IMR-90 (cell line): ENCODE results near the gene MYO5A. TPM values are rescaled to one million over a fixed set of nuclear protein-coding genes. Genes with fewer than 3 reads are reported as not detected.

ENCODE experiments used
- ATAC-seq: fragments of 200-7000 bp; cut with Tn5 transposase; 2 replicates; pipeline ENCODE4 v1.9.1; 2020; ENCODE audit warnings: low read depth, mild to moderate bottlenecking, moderate library complexity
- BruUV-seq: library from RNA; stranded (reverse); fragments of 400-500 nt; replicated peaks from 2 replicates; lab custom pipeline; 2021; lab: Mats Ljungman, UMichigan
- CTCF ChIA-PET: fragments of 300-600 bp; formaldehyde crosslinking; extraction: SDS; loops from one replicate; lab custom pipeline; 2021; ENCODE audit warnings: antibody characterized with exemption; lab: Yijun Ruan, JAX
- POLR2A ChIA-PET: fragments of 300-600 bp; sonication (Branson Sonifier 250); formaldehyde crosslinking; loops from one replicate; lab custom pipeline; 2022; ENCODE audit warnings: antibody characterized with exemption; ENCODE audit not compliant: unreplicated experiment; lab: Charles Lee
- DNase-seq: peaks from one replicate; pipeline ENCODE4 v3.0.0; 2013
- H2AFZ ChIP-seq: replicated peaks from 2 replicates; pipeline ENCODE3; 2013; ENCODE audit warnings: low read length, mild to moderate bottlenecking; ENCODE audit not compliant: poor library complexity
- H2AK5ac ChIP-seq: 2 replicates; pipeline ENCODE4 v1.6.1; 2013; ENCODE audit warnings: low read depth, low read length, inconsistent platforms
- H2AK9ac ChIP-seq: replicated peaks from 2 replicates; pipeline ENCODE3; 2013; ENCODE audit warnings: mild to moderate bottlenecking, low read depth, low read length, moderate library complexity; ENCODE audit not compliant: poor library complexity
- H2BK120ac ChIP-seq: 2 replicates; pipeline ENCODE4 v1.6.1; 2013; ENCODE audit warnings: low read depth, low read length, inconsistent platforms
- H2BK15ac ChIP-seq: 3 replicates; pipeline ENCODE4 v1.6.1; 2013; ENCODE audit warnings: low read depth, low read length, inconsistent platforms
- H2BK20ac ChIP-seq: 2 replicates; pipeline ENCODE4 v1.6.1; 2013; ENCODE audit warnings: low read depth, mild to moderate bottlenecking, inconsistent platforms, low read length, moderate library complexity
- H2BK5ac ChIP-seq: 2 replicates; pipeline ENCODE4 v1.6.1; 2013; ENCODE audit warnings: mild to moderate bottlenecking, low read depth, low read length, inconsistent platforms; ENCODE audit not compliant: poor library complexity, severe bottlenecking
- H3K14ac ChIP-seq: replicated peaks from 2 replicates; pipeline ENCODE4 v1.6.1; 2013; ENCODE audit warnings: low read depth, low read length, inconsistent platforms
- H3K18ac ChIP-seq: 2 replicates; pipeline ENCODE4 v1.6.1; 2013; ENCODE audit warnings: low read depth, low read length, control low read depth
- H3K23ac ChIP-seq: 2 replicates; pipeline ENCODE4 v1.6.1; 2013; ENCODE audit warnings: low read depth, low read length, inconsistent platforms
- H3K27ac ChIP-seq: 2 replicates; pipeline ENCODE4 v1.5.1; 2013; ENCODE audit warnings: mild to moderate bottlenecking, control low read depth, low read length; ENCODE audit not compliant: insufficient read depth
- H3K27me3 ChIP-seq: 2 replicates; pipeline ENCODE4 v1.6.1; 2013; ENCODE audit warnings: low read length; ENCODE audit not compliant: control insufficient read depth, insufficient read depth
- H3K36me3 ChIP-seq: 2 replicates; pipeline ENCODE4 v1.6.1; 2013; ENCODE audit warnings: low read length, mixed read lengths; ENCODE audit not compliant: control insufficient read depth, insufficient read depth
- H3K4ac ChIP-seq: 2 replicates; pipeline ENCODE4 v1.6.1; 2013; ENCODE audit warnings: low read depth, low read length, inconsistent platforms
- H3K4me1 ChIP-seq: 2 replicates; pipeline ENCODE4 v1.6.1; 2013; ENCODE audit warnings: low read length, mixed read lengths; ENCODE audit not compliant: control insufficient read depth, insufficient read depth
- H3K4me2 ChIP-seq: 2 replicates; pipeline ENCODE4 v1.6.1; 2013; ENCODE audit warnings: low read depth, mild to moderate bottlenecking, control low read depth, low read length, moderate library complexity
- H3K4me3 ChIP-seq: 2 replicates; pipeline ENCODE4 v1.5.1; 2013; ENCODE audit warnings: low read depth, mild to moderate bottlenecking, control low read depth, low read length, moderate library complexity; ENCODE audit not compliant: insufficient read depth
- H3K56ac ChIP-seq: 2 replicates; pipeline ENCODE4 v1.6.1; 2013; ENCODE audit warnings: low read length, inconsistent platforms; ENCODE audit not compliant: insufficient read depth; ENCODE audit errors: extremely low read depth
- H3K79me1 ChIP-seq, 2 experiments: 2 replicates each; pipeline ENCODE4 v1.6.1; 2013; ENCODE audit warnings: low read length in 2 of 2, inconsistent platforms in 1 of 2, low read depth in 1 of 2
- H3K9ac ChIP-seq: 2 replicates; pipeline ENCODE4 v1.6.1; 2013; ENCODE audit warnings: low read depth, low read length, control low read depth
- H3K9me1 ChIP-seq: 2 replicates; pipeline ENCODE4 v1.6.1; 2013; ENCODE audit warnings: low read length, inconsistent platforms; ENCODE audit not compliant: insufficient read depth
- H3K9me3 ChIP-seq: 2 replicates; pipeline ENCODE4 v1.6.1; 2013; ENCODE audit warnings: low read length; ENCODE audit not compliant: control insufficient read depth, insufficient read depth
- H4K20me1 ChIP-seq: 2 replicates; pipeline ENCODE4 v1.6.1; 2013; ENCODE audit warnings: low read length, inconsistent platforms; ENCODE audit not compliant: insufficient read depth
- H4K5ac ChIP-seq: 2 replicates; pipeline ENCODE4 v1.6.1; 2013; ENCODE audit warnings: mild to moderate bottlenecking, low read depth, low read length, control low read depth
- H4K8ac ChIP-seq, 2 experiments: 2 replicates each; pipeline ENCODE4 v1.6.1; 2013; ENCODE audit warnings: low read depth in 2 of 2, low read length in 2 of 2, control low read depth in 1 of 2, inconsistent platforms in 1 of 2
- H4K91ac ChIP-seq: 2 replicates; pipeline ENCODE4 v1.6.1; 2013; ENCODE audit warnings: low read depth, low read length, inconsistent platforms; ENCODE audit not compliant: insufficient read depth
- BHLHE40 ChIP-seq: fragments of 150-350 bp; IDR thresholded peaks from 2 replicates; pipeline ENCODE4 v1.6.1; 2016; ENCODE audit warnings: mild to moderate bottlenecking, low read depth, low read length
- CEBPB ChIP-seq: IDR thresholded peaks from 2 replicates; pipeline ENCODE4 v1.6.1; 2012; ENCODE audit warnings: low read depth, low read length, improper control_type of control experiment
- CHD1 ChIP-seq: IDR thresholded peaks from 2 replicates; pipeline ENCODE4 v1.6.1; 2012; ENCODE audit warnings: low read depth, low read length, improper control_type of control experiment
- FOS ChIP-seq: fragments of 150-350 bp; IDR thresholded peaks from 2 replicates; pipeline ENCODE4 v1.6.1; 2016; ENCODE audit warnings: low read depth, low read length
- MAFK ChIP-seq: IDR thresholded peaks from 2 replicates; pipeline ENCODE4 v1.6.1; 2012; ENCODE audit warnings: low read depth, low read length, improper control_type of control experiment
- MAZ ChIP-seq: IDR thresholded peaks from 2 replicates; pipeline ENCODE4 v1.6.1; 2012; ENCODE audit warnings: low read depth, mild to moderate bottlenecking, low read length, improper control_type of control experiment, moderate library complexity, borderline replicate concordance
- MXI1 ChIP-seq: IDR thresholded peaks from 2 replicates; pipeline ENCODE4 v1.6.1; 2012; ENCODE audit warnings: low read depth, mild to moderate bottlenecking, low read length, moderate library complexity, borderline replicate concordance
- NFE2L2 ChIP-seq: fragments of 150-350 bp; IDR thresholded peaks from 2 replicates; pipeline ENCODE4 v1.6.1; 2016; ENCODE audit warnings: low read depth, mild to moderate bottlenecking, low read length
- POLR2A ChIP-seq: IDR thresholded peaks from 2 replicates; pipeline ENCODE4 v1.6.1; 2012; ENCODE audit warnings: mild to moderate bottlenecking, low read depth, low read length
- RAD21 ChIP-seq: IDR thresholded peaks from 2 replicates; pipeline ENCODE4 v1.6.1; 2012; ENCODE audit warnings: low read length, improper control_type of control experiment
- RCOR1 ChIP-seq: IDR thresholded peaks from 2 replicates; pipeline ENCODE4 v1.6.1; 2012; ENCODE audit warnings: mild to moderate bottlenecking, low read length, improper control_type of control experiment; ENCODE audit not compliant: insufficient replicate concordance
- RFX5 ChIP-seq: IDR thresholded peaks from 2 replicates; pipeline ENCODE4 v1.8.0; 2012; ENCODE audit warnings: low read depth, mild to moderate bottlenecking, low read length, moderate library complexity
- SMC3 ChIP-seq: fragments of 150-350 bp; IDR thresholded peaks from 2 replicates; pipeline ENCODE4 v1.6.1; 2016; ENCODE audit warnings: low read depth, mild to moderate bottlenecking, antibody characterized with exemption, low read length, moderate library complexity
- WGBS, 2 experiments: methylation state at CpG; one replicate each; pipeline versions ENCODE4 v1.1.5 to v1.1.7; 2013; ENCODE audit warnings: missing lambda C conversion rate in 2 of 2; ENCODE audit not compliant: insufficient read length in 1 of 2; ENCODE audit errors: extremely low coverage in 2 of 2; 5-methylcytosine and 5-hydroxymethylcytosine counted together
- dilution Hi-C: fragments of 300-500 bp; cut with HindIII; formaldehyde crosslinking; loops from one replicate; pipeline ENCODE4 v1.14.3; 2018; ENCODE audit warnings: low sequenced_read_pairs; ENCODE audit not compliant: unreplicated experiment
- in situ Hi-C: fragments of 300-500 bp; cut with MboI; formaldehyde crosslinking; loops from 3 replicates; pipeline ENCODE4 v1.14.3; 2019; ENCODE audit warnings: low sequenced_read_pairs, inconsistent platforms, mixed read lengths
- intact Hi-C: fragments of 100-400 bp; cut with micrococcal nuclease; formaldehyde crosslinking; loops from 2 replicates; pipeline ENCODE4 v1.10.0; 2022
- polyA plus RNA-seq, 3 experiments: library from polyadenylated mRNA; depleted of rRNA; stranded (reverse); fragments of >200 nt; gene quantifications; 2 replicates each; pipeline ENCODE4 v1.2.3, GENCODE V29; 2012; ENCODE audit warnings: low replicate concordance in 1 of 3
- total RNA-seq: library from RNA; depleted of rRNA; stranded (reverse); fragments of >200 nt; gene quantifications from 2 replicates; pipeline ENCODE4 v1.2.3, GENCODE V29; 2012
- TF ChIP-seq, protein P1 (sequence below): conservative IDR thresholded peaks from 2 replicates; pipeline ENCODE4 v1.5.1; 2012; ENCODE audit warnings: mild to moderate bottlenecking, low read depth, low read length, improper control_type of control experiment
- TF ChIP-seq, protein P2 (sequence below): fragments of 150-350 bp; IDR thresholded peaks from 2 replicates; pipeline ENCODE4 v1.6.1; 2016; ENCODE audit warnings: low read depth, mild to moderate bottlenecking, low read length, moderate library complexity, borderline replicate concordance
- TF ChIP-seq, protein P3 (sequence below): fragments of 150-350 bp; IDR thresholded peaks from 2 replicates; pipeline ENCODE4 v1.6.1; 2017; ENCODE audit warnings: mild to moderate bottlenecking, antibody characterized with exemption, low read length, low read depth

Gene MYO5A
- total and polyA plus RNA-seq, 2 of the 4 experiments (the other 2 are of a cell fraction): 19.4 to 69.2 TPM

DNA sequence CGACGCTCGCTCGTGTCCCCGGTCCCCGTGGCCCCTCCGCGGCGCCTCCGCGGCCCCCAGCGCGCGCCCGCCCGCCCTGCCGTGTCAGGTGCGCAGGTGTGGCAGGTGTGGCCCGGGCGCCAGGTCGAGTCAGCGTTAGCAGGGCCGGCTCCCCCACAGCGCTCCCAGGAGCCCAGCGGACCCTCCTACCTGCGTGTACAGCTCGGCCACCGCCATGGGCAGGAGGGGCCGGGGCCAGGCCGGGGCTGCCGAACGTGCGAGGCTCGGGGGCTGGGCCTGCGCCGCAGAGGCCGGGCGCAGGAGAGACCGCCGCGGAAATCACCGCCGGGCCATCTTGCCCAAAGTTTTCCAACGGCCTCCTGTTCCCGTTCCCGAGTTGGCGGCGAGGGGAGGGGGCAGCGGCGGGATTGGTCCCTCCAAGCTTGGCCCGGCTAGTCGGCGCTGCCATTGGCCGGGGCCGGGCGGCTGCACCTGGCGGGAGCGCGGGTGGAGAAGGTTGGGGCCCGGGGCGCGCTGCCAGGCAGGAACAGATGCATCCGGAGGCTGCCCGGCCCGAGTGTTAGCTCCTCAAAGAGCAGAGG lies 233.2 kb downstream of the MYO5A start, which contains the start of gene MYO5C:
MYO5C (minus strand) TSS at position 384 of the 581 bp plus-strand sequence; CDS start at position 216, 168 bp downstream.
- Histone ChIP-seq H3K14ac (no peak within 1 kb of the TSS), H3K36me3 (no peaks in the 10 kb centered on the region), H4K8ac (no peak within 1 kb of the TSS), H3K4me1 (no peaks in the 10 kb centered on the region), H3K4ac (no peak within 1 kb of the TSS), H3K9me3 (no peaks in the 10 kb centered on the region), H2BK5ac (no peak within 1 kb of the TSS), H2AK9ac (no peak within 1 kb of the TSS), H3K23ac (no peak within 1 kb of the TSS), H4K91ac (no peak within 1 kb of the TSS), H3K56ac (no peak within 1 kb of the TSS), H4K5ac (no peak within 1 kb of the TSS), H3K79me1 (no peaks in the 10 kb centered on the region), H2BK120ac (no peak within 1 kb of the TSS), H3K27ac (no peak within 1 kb of the TSS), H2AK5ac (no peak within 1 kb of the TSS), H2BK15ac (no peak within 1 kb of the TSS), H3K27me3 (peaks cover 43% of the 10 kb centered on the region), H3K9me1 (no peaks in the 10 kb centered on the region), H3K9ac (no peak within 1 kb of the TSS), H3K18ac (no peak within 1 kb of the TSS), H4K20me1 (no peaks in the 10 kb centered on the region), H3K4me2 (no peak within 1 kb of the TSS; the same call in 1 of the 2 replicates), H2AFZ (peak within 1 kb of the TSS; percentile 78), H2BK20ac (no peak within 1 kb of the TSS), H3K4me3 (peak within 1 kb of the TSS; percentile 34)
- no peak for TF ChIP-seq MAZ
- TF ChIP-seq, protein P1, sequence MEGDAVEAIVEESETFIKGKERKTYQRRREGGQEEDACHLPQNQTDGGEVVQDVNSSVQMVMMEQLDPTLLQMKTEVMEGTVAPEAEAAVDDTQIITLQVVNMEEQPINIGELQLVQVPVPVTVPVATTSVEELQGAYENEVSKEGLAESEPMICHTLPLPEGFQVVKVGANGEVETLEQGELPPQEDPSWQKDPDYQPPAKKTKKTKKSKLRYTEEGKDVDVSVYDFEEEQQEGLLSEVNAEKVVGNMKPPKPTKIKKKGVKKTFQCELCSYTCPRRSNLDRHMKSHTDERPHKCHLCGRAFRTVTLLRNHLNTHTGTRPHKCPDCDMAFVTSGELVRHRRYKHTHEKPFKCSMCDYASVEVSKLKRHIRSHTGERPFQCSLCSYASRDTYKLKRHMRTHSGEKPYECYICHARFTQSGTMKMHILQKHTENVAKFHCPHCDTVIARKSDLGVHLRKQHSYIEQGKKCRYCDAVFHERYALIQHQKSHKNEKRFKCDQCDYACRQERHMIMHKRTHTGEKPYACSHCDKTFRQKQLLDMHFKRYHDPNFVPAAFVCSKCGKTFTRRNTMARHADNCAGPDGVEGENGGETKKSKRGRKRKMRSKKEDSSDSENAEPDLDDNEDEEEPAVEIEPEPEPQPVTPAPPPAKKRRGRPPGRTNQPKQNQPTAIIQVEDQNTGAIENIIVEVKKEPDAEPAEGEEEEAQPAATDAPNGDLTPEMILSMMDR: no peak
- no peak for TF ChIP-seq RAD21
- TF ChIP-seq FOS: no peak
- no peak for TF ChIP-seq MXI1
- TF ChIP-seq NFE2L2: no peak
- no peak for TF ChIP-seq SMC3
- TF ChIP-seq CEBPB: no peak
- no peak for TF ChIP-seq CHD1
- TF ChIP-seq RCOR1: no peak
- TF ChIP-seq, protein P2, sequence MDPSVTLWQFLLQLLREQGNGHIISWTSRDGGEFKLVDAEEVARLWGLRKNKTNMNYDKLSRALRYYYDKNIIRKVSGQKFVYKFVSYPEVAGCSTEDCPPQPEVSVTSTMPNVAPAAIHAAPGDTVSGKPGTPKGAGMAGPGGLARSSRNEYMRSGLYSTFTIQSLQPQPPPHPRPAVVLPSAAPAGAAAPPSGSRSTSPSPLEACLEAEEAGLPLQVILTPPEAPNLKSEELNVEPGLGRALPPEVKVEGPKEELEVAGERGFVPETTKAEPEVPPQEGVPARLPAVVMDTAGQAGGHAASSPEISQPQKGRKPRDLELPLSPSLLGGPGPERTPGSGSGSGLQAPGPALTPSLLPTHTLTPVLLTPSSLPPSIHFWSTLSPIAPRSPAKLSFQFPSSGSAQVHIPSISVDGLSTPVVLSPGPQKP: no peak
- TF ChIP-seq, protein P3, sequence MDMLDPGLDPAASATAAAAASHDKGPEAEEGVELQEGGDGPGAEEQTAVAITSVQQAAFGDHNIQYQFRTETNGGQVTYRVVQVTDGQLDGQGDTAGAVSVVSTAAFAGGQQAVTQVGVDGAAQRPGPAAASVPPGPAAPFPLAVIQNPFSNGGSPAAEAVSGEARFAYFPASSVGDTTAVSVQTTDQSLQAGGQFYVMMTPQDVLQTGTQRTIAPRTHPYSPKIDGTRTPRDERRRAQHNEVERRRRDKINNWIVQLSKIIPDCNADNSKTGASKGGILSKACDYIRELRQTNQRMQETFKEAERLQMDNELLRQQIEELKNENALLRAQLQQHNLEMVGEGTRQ: no peak
- TF ChIP-seq POLR2A: no peak
- no peak for TF ChIP-seq BHLHE40
- TF ChIP-seq MAFK: no peak
- no peak for TF ChIP-seq RFX5
- ChIA-PET CTCF (no interaction called here), POLR2A (no interaction called here)
- ATAC-seq: peak; percentile 69
- dilution Hi-C loops (no loop called here), in situ Hi-C loops (no loop called here), intact Hi-C loops (no loop called here)
- no peak for DNase-seq
- WGBS, 2 experiments: 0% methylated on average over 14 of the region's 65 CpGs; no CpG with 5 or more reads in 1 of the 2 experiments
- BruUV-seq: no TSS peak
